Limb (tissue), 2 donors: ENCODE results near the gene TAS2R60.
"Not testable (repeated sequence)": the region's sequence is repeated elsewhere in the genome, so short reads cannot be mapped to it uniquely, and the experiment has no call there.

Experiments used
- DNase-seq, 2 donors: peaks; one replicate each; pipeline ENCODE4 v3.0.0-alpha.2; 2016; ENCODE audit errors: extremely low spot score in 2 of 2

TAS2R60 gene

DNA sequence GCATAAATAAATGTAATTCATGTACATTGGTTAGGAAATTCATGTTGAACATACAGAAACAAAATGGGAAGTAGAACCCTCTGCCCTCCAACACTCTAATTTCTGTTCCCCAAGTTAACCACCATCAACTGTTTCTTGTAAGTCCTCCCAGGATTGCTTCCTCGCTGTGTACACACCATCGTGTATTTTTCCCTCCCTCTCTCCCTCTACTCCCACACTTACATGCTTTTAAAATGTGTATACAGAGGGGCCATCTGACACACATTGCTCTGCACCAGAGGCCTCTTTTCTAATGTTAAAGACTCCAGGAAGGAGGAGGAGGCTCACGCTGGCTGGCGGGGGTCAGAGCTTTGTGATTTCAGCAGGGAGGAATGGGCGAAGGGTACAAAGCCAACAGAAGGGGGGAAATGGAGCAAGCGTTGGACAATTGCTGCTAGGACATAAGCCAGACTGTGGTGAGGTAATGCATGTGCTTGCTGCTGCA is 32.7 kb upstream of the TAS2R60 start:
- DNase-seq = peak in 1 of 2 donors; percentile 36

DNA sequence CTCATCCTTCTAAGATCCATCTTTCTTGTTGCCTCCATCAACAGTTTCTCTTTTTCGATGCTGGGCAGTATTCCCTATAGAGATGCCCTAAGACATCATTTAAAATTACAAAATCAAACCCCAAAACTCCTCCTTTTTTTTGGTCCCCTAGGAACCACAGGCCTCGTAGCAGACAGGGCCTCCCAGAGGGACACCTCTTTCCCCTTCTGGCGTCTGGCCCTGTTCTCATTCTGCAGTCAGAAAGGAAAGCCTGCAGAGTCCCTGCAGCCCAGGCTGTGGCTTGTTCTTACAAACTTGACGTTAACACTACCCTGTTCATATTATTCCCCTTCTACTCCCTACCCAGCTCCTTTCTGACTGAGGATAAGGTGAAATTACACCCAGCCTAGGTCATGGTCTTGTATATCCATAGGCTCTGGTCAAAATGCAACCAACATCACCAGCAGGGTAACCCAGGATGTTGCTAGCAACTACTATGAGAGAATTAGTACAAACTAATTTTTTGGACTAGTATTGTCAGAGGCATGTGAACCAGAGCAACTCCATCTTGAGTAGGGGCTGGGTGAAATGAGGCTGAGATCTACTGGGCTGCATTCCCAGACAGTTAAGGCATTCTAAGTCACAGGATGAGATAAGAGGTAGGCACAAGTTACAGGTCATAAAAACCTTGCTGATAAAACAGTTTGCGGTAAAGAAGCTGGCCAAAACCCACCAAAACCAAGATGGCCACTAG is 31.1 kb upstream of the TAS2R60 start:
- DNase-seq = no peak

DNA sequence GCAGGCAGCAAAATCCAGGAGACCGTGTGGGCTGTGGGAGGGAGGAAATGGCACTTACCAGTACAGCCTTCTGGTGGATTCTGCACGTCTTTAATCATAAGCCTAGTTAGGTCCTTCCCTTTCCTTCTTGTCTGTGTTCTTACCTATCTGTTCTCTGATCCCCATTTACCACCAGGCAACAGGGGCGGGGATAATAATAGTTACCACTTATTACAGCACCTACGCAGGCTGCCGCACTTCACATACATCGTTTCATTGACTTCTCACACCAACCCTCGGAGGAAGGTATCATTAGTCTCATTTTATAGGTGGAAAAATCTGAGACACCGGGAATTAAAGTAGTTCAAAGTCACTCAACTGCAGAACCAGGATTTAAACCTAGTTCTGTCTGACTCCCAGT is 30.1 kb upstream of the TAS2R60 start:
- DNase-seq = no peak

DNA sequence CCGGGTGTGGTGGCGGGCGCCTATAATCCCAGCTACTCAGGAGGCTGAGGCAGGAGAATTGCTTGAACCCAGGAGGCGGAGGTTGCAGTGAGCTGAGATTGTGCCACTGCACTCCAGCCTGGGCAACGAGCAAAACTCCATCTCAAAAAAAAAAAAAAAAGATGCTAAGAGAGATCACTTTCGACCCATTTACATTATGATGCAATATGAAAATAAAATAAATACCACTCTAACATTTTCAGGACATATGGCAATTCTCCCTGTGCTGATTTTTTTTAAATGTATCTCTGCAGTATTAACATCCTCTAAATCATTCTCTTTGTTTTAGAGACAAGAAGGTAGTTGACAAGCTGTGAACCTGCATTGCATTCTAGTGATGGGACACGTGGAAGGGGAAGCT is 28.0 kb upstream of the TAS2R60 start:
- not testable (repeated sequence) for DNase-seq

DNA sequence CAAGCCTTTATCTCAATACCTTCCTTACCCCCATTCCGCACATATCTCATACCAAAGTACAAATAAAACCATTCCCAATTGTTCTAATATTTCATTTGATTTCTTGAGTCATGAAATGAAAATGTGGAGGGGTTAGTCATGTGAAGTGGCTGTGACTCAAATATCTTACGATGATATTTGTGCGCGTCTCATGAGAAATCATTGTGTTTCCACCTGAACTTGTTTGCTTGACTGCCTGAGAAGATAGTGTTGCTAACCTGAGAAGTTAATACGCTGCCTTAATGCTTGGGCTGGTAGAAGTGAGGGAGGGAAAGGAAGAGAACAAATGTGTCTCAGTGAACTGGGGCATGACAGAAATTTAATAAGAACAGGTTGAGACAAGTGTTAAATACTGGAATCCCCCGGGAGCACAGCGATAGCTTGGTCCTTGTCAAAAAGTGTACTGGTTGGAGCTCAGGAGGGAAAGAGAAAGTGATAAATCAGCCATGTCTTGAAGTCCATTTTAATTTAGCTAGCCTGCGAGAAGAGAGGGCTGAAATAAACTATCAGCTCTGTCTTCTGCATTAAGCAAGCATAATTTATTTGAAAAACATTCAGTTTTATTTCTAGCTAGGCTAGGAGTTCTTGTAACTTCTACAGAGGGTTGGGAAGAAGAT is 27.4 kb upstream of the TAS2R60 start:
- DNase-seq = no peak

DNA sequence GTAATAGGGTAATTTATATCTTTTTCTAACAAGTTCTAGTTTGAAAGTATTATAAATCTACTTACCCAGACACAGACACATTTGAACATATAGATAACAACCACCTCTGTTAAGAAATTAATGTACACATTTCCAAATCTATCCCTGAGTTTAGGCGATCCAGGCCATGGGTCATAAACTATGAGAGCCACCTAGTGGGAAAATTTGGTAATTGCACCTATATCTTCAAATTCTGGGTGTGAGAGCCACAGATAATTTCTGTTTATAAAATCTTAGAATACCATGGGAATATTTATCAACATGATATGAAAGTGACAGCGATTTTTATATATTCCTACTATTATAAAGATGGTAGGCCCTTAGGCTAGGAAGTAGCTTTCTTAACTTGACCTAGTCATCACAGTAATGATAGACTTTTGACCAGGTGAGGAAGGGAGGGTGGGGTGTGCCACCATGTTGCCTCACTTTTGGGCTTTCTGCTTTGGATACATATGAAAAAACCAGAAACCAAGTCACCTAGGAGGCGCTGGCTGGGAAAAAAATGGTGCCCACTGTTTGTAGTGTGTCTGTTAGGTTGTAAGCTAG is 26.6 kb upstream of the TAS2R60 start:
- DNase-seq = peak in 1 of 2 donors; percentile 75

DNA sequence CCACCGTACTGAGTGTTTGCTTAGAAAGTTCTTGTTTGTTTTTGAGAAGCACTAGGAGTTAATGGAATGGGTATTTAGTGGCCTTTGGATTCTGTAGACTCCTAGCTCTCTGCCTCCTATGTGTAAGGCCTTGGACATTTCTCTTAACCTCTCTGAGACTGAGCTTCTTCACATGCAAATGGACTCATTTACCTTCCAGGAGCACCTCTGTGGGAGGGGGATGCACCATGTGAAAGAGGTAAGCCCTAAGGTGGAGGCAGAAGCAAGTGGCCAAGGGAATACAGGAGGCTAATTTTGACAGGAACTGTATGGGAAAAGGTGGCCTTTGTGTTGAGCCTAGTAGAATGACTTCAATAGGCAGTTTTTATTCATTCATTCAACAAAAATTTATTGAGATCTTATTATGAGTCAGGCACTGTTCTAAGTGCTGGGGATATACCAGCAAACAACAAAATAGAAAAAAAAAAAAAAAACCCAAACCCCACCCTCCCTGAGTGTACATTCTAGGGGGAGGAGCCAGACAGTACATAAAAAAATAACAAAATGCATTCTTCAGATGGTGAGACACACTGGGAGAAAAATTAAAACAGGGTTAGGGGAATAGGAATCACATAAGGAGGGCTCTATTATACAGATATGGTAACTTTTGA is 25.4 kb upstream of the TAS2R60 start:
- no peak for DNase-seq

DNA sequence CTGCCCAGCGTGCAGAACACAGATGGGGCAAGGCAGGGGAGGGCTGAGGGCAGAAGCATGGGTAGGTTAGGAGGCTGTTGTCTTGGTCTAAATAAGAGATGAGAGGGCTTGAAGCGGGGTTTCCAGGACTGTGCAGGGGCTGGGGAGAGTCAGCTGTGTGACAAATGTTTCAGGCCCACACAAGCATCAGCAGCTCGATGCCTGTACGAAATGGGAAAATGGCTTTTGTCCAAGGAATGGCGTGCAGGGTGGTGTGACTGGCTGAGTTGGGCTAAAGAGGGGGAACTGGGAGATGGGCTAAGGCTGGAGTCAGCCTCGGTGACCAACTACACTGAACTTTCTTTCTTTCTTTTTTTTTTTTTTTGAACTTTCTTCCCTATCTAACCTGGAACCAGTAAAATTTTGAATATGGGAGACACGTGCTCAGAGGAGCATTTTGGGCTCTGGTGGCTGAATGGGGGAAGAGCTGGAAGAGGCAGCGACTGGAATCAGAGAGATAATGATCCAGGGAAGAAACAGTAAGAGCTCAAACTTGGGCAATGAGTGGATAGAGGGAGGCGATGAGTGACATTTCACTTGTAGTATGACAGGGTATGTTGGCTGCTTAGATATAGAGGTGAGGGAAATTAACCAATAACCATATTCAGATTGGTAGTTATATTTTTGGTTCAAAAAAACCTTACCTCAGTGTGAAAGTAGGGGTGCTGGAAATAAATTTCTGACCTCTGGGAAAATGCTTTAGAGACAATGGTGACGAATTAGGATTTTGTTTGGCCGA is 24.4 kb upstream of the TAS2R60 start:
- DNase-seq = no peak

DNA sequence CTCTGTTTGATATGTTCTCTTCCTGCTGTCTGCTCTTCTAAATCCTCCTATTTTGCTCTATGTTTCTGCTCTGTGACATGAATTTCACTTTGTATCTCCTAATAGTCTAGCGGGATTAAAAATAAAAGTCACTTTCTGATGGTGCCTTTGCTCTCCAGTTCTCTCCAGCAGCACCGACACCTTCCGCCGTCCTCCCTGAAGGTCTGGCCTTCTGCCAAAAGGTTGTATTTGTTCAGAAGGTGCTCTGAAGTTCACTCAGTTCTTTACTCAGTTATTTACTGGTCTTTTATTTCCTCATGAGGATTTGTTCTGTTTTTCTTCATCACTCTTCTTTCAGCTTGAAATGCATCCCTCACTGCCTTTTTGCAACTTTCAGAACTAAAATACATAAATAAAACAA is 23.4 kb upstream of the TAS2R60 start:
- DNase-seq = no peak

DNA sequence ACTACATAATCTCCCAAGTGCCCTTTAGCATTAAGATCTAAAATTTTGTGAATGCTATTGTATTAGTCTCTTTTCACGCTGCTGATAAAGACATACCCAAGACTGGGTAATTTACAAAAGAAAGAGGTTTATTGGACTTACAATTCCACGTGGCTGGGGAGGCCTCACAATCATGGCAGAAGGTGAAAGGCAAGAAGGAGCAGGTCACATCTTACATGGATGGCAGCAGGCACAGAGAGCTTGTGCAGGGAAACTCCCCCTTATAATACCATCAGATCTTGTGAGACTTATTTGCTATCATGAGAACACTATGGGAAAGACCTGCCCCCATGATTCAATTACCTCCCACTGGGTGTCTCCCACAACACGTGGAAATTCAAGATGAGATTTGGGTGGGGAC is 22.6 kb upstream of the TAS2R60 start:
- not testable (repeated sequence) for DNase-seq

DNA sequence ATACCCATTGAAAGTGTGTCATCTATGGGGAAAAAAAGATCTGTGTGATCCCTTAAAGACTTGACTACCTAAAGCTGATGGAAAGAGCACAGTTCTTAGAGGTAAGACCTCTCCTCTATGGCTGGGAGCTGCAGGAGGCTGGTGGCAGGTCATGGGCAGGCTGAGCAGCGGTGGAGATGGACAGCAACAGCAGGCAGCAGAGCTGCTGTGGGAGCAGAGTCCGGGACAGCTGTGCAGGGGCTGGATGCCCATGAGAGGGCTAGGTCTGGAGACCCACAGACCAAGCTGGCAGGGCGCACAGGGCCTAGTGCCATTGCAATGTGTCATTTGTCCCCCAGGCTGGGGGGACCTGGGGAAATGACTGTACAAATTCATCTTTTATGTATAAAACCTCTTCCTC is 21.2 kb upstream of the TAS2R60 start:
- DNase-seq = no peak

DNA sequence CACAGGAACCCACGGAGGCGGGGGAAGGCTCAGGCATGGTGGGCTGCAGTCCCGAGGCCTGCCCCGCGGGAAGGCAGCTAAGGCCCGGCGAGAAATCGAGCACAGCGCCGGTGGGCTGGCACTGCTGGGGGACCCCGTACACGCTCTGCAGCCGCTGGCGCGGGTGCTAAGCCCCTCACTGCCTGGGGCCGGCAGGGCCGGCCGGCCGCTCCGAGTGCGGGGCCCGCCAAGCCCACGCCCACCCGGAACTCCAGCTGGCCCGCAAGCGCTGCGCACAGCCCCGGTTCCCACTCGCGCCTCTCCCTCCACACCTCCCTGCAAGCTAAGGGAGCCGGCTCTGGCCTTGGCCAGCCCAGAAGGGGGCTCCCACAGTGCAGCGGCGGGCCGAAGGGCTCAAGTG is 18.8 kb upstream of the TAS2R60 start:
- DNase-seq = not testable (repeated sequence)

DNA sequence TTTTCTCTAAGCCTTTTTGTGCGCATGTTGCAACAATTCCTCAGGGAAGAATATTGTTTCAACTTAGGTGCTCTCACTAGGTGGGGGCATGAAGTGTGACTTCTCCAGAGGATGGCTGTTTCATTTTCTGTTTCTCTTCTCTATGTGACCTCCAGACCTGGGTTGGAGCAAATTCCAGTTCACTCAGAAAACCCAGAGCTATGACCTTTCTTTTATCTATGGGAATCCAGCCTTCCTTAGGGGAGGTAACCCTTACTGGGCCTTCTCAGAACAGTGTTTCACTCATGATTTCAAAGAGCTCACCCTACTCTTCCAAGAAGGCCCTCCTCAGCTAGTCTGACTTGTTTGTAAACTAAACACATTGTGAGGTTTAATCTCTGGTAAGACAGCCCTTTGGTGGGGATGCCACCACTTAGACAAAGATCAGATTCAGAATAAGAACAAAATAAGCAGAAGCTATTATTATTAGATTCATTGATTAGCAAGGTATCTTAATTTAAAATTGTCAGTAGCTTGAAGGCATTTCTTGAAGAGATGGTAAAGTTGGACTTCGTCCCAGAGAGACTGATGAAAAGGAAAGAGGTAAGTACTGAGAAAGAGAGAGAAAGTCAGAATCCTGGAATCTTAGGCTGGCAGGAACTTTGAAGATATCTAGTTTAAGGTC is 16.6 kb upstream of the TAS2R60 start:
- no peak for DNase-seq

DNA sequence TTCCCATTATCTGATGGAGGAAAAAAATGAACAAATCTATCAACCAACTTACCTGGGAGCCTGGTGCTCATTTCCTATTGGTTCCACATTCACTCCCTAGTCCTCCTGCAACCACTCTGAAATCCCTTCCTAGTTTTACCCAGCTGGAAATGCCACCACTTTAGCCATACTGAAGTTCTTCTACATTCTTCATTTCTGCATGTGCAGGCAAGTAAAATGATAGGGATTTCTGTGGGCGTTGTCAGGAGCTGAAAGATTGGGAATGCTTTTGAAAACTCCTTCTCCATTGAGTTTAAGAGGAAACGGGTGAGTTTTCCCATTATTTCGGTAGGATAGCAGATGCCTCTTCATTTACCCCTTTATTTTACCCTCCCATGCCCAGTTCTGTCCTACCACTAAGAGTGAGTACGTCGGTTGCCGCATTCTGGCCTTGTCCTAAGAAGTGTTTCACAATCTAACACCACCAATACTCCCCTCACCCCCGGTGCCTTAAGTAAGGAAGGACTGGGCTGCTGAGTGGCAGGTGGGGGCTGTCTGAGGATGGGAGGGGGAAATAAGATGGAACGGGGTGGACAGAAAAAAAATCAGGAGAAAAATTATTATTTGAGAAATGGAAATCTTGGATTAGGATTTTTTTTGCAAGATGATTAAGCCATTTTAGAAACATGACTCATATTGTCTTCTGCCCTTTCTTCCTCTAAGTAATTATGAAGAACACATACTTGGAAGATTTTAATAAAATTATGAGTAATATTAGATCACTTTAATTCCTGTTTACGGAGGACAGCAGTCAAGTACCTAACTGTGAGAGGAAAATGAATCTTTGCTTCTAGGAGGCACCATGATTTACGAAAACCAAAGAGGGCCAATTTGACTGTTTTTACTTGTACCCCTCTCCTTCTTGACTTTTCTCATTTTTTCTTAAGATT is 13.2 kb upstream of the TAS2R60 start:
- no peak for DNase-seq

DNA sequence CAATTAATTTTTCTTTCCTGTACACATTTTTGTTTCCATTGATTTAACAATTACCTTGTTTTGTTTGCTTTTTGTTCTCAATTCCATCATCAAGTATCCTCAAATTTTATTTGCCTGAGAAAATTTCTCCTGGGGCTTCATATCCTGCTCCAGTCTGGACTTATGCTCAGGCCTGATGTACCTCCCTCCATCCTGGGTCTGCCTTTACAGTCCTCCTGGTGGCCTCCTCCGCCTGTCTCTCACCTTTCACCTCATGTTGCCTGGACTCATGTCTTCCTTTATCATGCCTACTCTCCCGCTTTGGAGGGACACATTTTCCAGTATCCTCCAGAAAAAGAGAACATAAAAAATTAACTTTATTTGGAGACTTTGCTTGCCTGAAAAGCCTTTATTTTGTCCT is 12.1 kb upstream of the TAS2R60 start:
- DNase-seq = no peak

DNA sequence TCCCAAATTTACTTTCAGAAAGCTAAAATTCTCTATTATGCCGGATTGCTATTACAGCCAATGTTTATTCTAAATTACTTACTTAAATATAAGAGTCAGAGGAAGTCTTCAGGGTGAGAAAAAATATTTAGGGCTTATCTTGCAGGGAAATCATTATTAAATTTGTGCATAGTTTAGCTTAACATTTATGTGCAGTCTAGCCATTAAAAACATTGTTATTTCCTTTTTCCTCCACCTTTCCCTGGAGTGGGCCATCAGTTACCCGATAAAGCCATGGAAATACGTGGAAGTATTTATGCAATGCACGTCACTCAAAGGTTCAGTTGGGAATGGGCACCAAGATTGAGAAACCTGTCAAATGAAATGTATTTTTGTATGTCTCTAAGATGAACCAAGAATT is 9.5 kb upstream of the TAS2R60 start:
- DNase-seq = no peak

DNA sequence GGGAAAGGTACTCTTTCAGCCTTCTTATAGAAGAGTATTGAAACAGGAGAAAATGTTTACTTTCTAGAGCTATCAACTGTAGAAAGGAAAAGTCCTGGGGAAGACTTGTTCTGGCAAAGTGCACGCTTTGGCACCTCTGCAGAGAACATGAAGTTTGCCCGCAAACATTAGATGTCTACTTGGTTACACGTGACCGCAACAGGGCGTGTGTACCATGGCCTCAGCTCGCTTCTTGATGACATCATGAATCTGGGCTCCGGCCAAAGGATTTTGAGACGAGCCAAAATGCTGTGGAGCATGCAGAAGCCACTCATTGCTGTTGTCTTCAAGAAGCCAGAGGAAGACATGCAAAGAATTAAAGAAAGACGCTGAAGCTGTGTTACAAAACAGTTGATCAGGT is 8.6 kb upstream of the TAS2R60 start:
- no peak for DNase-seq

DNA sequence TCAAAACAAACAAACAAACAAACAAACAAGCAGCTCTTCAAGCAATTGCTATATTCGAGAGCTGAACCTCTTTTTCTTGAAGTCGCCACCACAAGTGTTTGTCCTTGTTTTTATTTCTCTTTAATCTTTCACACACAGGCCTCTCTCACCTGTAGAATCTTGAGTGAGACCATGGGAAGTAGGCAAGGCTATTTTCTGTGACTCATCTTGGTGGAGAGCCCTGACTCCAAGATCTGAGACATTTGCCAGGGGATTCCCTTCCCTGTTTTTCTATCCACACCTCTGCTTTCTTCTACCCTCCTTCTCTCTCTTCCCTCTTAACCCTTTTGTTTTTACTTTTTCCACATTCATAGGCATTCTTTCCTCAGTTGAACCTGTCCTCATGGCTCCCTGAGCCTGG is 8.0 kb upstream of the TAS2R60 start:
- no peak for DNase-seq

DNA sequence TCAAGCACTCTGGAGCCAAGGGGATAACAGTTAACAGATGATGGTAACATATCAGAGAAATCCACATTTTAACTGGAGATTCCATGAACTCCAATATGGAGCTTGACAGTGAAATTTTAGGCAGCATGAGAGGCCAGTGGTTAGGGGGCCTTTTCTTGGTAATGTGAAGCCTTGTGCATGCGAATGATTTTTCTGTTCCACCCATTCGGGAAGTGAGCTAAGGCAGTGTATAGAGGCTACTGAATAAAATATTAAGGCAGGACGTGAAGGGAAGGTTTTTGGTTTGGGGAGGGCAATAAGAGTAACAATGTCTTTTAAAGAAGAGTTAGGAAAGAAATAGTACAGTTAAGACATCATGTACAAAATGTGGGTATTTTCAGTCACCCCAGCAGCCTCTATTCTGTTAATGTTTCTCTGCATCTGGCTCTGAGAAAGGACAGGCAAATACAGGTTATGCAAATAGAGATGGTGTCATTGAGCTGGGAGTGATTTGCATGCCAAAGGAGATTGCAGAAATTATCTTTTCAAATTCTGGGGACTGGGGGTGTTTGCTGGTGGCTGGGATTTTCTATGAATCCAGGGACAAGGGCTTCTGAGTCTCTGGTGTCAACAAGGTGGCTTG is 6.8 kb upstream of the TAS2R60 start:
- DNase-seq = no peak
